ENCODE measurements around the gene CTNNA1.

- TF ChIP-seq CTCF (IDR thresholded peaks at IDR 0.05) (no peak), POLR2A (IDR thresholded peaks at IDR 0.05) (no peak)
Observed at GRCh38 chr5:138833726-138834480, 80.7 kb downstream of the CTNNA1 start.

All from body of pancreas (tissue), 4 donors.